ENCODE results near the gene PDXK.
A peak's percentile ranks its signal among the peaks of the same experiment; 100 is the strongest.

PDXK gene

DNA sequence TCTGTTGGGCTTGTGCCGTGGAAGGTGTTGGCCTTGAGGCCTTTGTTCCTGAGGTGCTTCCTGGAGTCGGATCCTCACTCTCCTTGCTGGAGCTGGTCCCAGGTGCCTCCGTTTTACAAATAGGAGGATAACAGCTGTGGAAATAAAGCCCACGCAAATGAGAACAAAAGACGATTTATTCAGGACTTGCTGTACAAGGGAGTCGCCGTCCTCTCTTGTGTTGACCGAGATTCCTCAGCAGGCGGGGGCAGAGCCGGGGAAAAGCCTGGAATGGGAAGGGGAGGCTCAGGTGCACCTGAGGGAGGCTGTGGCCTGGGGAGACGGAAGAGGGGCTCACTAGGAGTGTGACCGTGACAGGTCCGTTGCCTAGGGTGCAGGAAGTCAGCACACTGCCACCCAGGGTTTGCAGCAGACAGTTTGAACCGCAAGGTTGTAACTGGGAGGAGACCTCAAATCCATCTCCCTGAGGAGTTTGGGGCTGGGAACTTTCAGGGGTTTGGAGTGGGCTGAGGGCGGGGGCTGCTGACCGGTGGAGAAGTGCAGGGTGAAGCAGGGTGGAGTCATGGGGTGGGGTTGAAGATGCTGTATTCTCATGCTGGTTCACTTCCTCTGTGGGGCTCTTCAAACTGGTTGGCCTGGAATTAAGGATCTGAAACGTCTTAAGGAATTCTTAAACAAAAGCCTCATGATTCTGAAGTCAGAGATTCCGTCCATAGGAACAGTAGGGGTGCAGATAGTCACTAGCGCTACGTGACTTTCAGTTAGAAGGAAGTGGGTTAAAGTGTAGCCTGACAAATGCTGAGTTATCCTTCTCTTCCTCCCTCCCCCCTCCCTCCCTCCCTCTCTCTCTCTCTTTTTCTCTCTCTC lies 59.8 kb downstream of the PDXK start:
- 76% methylated on average over 15 of the region's 20 CpGs for WGBS (ENCODE audit: insufficient coverage)
- CTCF ChIA-PET: interaction anchor here (1.1 to 2.9 kb wide), 2 partner anchors 9 to 10 kb away, joined by 3 to 11 read pairs; no protein-coding TSS in a partner anchor
- Histone ChIP-seq H3K9me3 (ENCODE audit: control extremely low read depth in 1 of 5, control insufficient read depth in 4 of 5, insufficient read depth in 2 of 5, low read depth in 1 of 5, low read length in 4 of 5) (no peaks in the 10 kb centered on the region), H3K27me3 (replicated peaks in 2 of 5; ENCODE audit: control insufficient read depth in 4 of 5, insufficient read depth in 5 of 5, low read length in 4 of 5) (no peaks in the 10 kb centered on the region), H3K4me1 (ENCODE audit: control extremely low read depth in 1 of 4, control insufficient read depth in 4 of 4, insufficient read depth in 4 of 4, low read length in 3 of 4) (peaks cover 0 to 34% (median 21%) of the 10 kb centered on the region in 4 experiments), H3K27ac (ENCODE audit: insufficient read depth in 1 of 2, low read depth in 1 of 2, low read length in 2 of 2, poor library complexity in 1 of 2, severe bottlenecking in 2 of 2) (no peak overlapping the region), H3K36me3 (ENCODE audit: control insufficient read depth in 4 of 4, insufficient read depth in 4 of 4, low read length in 3 of 4) (peaks cover 0 to 10% (median 4%) of the 10 kb centered on the region in 4 experiments), H3K4me3 (ENCODE audit: control insufficient read depth in 1 of 7, extremely low read depth in 1 of 7, insufficient read depth in 4 of 7, low read depth in 2 of 7, low read length in 6 of 7) (no peak overlapping the region)
- POLR2A ChIA-PET: no interaction called here
- DNase-seq: peak in 2 of 3 donors; percentile 25 to 46

GRCh38 chr21:43779660-43780059 lies 60.7 kb downstream of the PDXK start:
- Histone ChIP-seq H3K9me3 (ENCODE audit: control extremely low read depth in 1 of 5, control insufficient read depth in 4 of 5, insufficient read depth in 2 of 5, low read depth in 1 of 5, low read length in 4 of 5) (no peaks in the 10 kb centered on the region), H3K4me3 (ENCODE audit: control insufficient read depth in 1 of 7, extremely low read depth in 1 of 7, insufficient read depth in 4 of 7, low read depth in 2 of 7, low read length in 6 of 7) (no peak overlapping the region), H3K4me1 (ENCODE audit: control extremely low read depth in 1 of 4, control insufficient read depth in 4 of 4, insufficient read depth in 4 of 4, low read length in 3 of 4) (peaks cover 0 to 33% (median 21%) of the 10 kb centered on the region in 4 experiments), H3K27me3 (replicated peaks in 2 of 5; ENCODE audit: control insufficient read depth in 4 of 5, insufficient read depth in 5 of 5, low read length in 4 of 5) (no peaks in the 10 kb centered on the region), H3K36me3 (ENCODE audit: control insufficient read depth in 4 of 4, insufficient read depth in 4 of 4, low read length in 3 of 4) (no peaks in the 10 kb centered on the region), H3K27ac (ENCODE audit: insufficient read depth in 1 of 2, low read depth in 1 of 2, low read length in 2 of 2, poor library complexity in 1 of 2, severe bottlenecking in 2 of 2) (no peak overlapping the region)
- WGBS (ENCODE audit: insufficient coverage): 100% methylated on average over 2 of the region's 5 CpGs
- CTCF ChIA-PET: interaction anchor here (2.9 kb wide), 1 partner anchor 10 kb away, joined by 11 read pairs; no protein-coding TSS in a partner anchor
- POLR2A ChIA-PET: interaction anchor here (0.5 kb wide), 1 partner anchor 261 kb away, joined by 6 read pairs; no protein-coding TSS in a partner anchor
- DNase-seq: no peak

- CTCF ChIA-PET: no interaction called here
- H3K27me3 ChIP-seq (replicated peaks in 2 of 5; ENCODE audit: control insufficient read depth in 4 of 5, insufficient read depth in 5 of 5, low read length in 4 of 5): no peaks in the 10 kb centered on the region
- H3K9me3 ChIP-seq (ENCODE audit: control extremely low read depth in 1 of 5, control insufficient read depth in 4 of 5, insufficient read depth in 2 of 5, low read depth in 1 of 5, low read length in 4 of 5): no peaks in the 10 kb centered on the region
- WGBS (ENCODE audit: insufficient coverage): 84% methylated on average over 6 of the region's 6 CpGs
- DNase-seq: no peak
- peaks cover 0 to 23% (median 9%) of the 10 kb centered on the region in 4 experiments for H3K4me1 ChIP-seq (ENCODE audit: control extremely low read depth in 1 of 4, control insufficient read depth in 4 of 4, insufficient read depth in 4 of 4, low read length in 3 of 4)
- no peaks in the 10 kb centered on the region for H3K36me3 ChIP-seq (ENCODE audit: control insufficient read depth in 4 of 4, insufficient read depth in 4 of 4, low read length in 3 of 4)
- no peak overlapping the region for H3K27ac ChIP-seq (ENCODE audit: insufficient read depth in 1 of 2, low read depth in 1 of 2, low read length in 2 of 2, poor library complexity in 1 of 2, severe bottlenecking in 2 of 2)
- H3K4me3 ChIP-seq (ENCODE audit: control insufficient read depth in 1 of 7, extremely low read depth in 1 of 7, insufficient read depth in 4 of 7, low read depth in 2 of 7, low read length in 6 of 7): no peak overlapping the region
- POLR2A ChIA-PET: no interaction called here
Observed at GRCh38 chr21:43781846-43782245, 62.9 kb downstream of the PDXK start.

- CTCF ChIA-PET: no interaction called here
- H3K27me3 ChIP-seq (replicated peaks in 2 of 5; ENCODE audit: control insufficient read depth in 4 of 5, insufficient read depth in 5 of 5, low read length in 4 of 5): no peaks in the 10 kb centered on the region
- no peak overlapping the region for H3K4me3 ChIP-seq (ENCODE audit: control insufficient read depth in 1 of 7, extremely low read depth in 1 of 7, insufficient read depth in 4 of 7, low read depth in 2 of 7, low read length in 6 of 7)
- no peaks in the 10 kb centered on the region for H3K9me3 ChIP-seq (ENCODE audit: control extremely low read depth in 1 of 5, control insufficient read depth in 4 of 5, insufficient read depth in 2 of 5, low read depth in 1 of 5, low read length in 4 of 5)
- POLR2A ChIA-PET: no interaction called here
- H3K4me1 ChIP-seq (ENCODE audit: control extremely low read depth in 1 of 4, control insufficient read depth in 4 of 4, insufficient read depth in 4 of 4, low read length in 3 of 4): peaks cover 0 to 23% (median 9%) of the 10 kb centered on the region in 4 experiments
- 100% methylated on average over 3 of the region's 5 CpGs for WGBS (ENCODE audit: insufficient coverage)
- no peaks in the 10 kb centered on the region for H3K36me3 ChIP-seq (ENCODE audit: control insufficient read depth in 4 of 4, insufficient read depth in 4 of 4, low read length in 3 of 4)
- no peak overlapping the region for H3K27ac ChIP-seq (ENCODE audit: insufficient read depth in 1 of 2, low read depth in 1 of 2, low read length in 2 of 2, poor library complexity in 1 of 2, severe bottlenecking in 2 of 2)
- no peak for DNase-seq
Observed at GRCh38 chr21:43782431-43783097, 63.6 kb downstream of the PDXK start.

DNA sequence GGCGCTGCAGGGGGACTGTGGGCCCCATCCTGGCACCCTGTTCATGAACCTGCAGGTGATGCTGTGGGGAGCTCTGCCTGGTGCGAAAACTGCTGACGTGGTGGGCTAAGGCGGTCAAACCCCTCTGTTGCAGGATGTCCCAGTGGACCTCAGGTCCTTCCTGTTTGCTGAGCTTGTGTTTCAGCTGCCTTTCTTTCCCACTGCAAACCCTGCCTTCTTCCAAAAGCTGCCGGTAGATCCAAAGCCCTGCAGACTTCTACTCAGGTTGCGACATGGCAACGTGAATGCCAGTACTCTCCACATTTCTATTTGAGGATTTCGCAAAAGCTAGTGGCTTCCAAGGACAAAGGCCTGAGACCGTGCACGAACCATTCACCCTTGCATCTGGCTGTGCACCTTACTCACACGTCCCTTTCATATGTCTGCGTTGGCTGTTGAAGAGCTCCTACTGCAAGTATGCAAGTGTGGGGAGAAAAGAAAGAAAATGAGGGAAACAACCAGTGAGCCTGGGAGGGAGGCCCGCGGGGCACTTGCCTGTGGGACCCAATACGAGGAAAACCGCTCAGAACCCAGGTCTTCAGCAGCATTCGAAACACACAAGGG lies 64.3 kb downstream of the PDXK start:
- Histone ChIP-seq H3K27me3 (replicated peaks in 2 of 5; ENCODE audit: control insufficient read depth in 4 of 5, insufficient read depth in 5 of 5, low read length in 4 of 5) (no peaks in the 10 kb centered on the region), H3K4me1 (ENCODE audit: control extremely low read depth in 1 of 4, control insufficient read depth in 4 of 4, insufficient read depth in 4 of 4, low read length in 3 of 4) (peaks cover 0 to 23% (median 9%) of the 10 kb centered on the region in 4 experiments), H3K9me3 (ENCODE audit: control extremely low read depth in 1 of 5, control insufficient read depth in 4 of 5, insufficient read depth in 2 of 5, low read depth in 1 of 5, low read length in 4 of 5) (no peaks in the 10 kb centered on the region), H3K27ac (ENCODE audit: insufficient read depth in 1 of 2, low read depth in 1 of 2, low read length in 2 of 2, poor library complexity in 1 of 2, severe bottlenecking in 2 of 2) (no peak overlapping the region), H3K4me3 (ENCODE audit: control insufficient read depth in 1 of 7, extremely low read depth in 1 of 7, insufficient read depth in 4 of 7, low read depth in 2 of 7, low read length in 6 of 7) (no peak overlapping the region), H3K36me3 (ENCODE audit: control insufficient read depth in 4 of 4, insufficient read depth in 4 of 4, low read length in 3 of 4) (no peaks in the 10 kb centered on the region)
- ChIA-PET POLR2A (no interaction called here), CTCF (interaction anchor here (1.0 to 1.1 kb wide), 2 partner anchors 55 to 231 kb away, joined by 3 read pairs; no protein-coding TSS in a partner anchor)
- no peak for DNase-seq
- WGBS (ENCODE audit: insufficient coverage): 84% methylated on average over 14 of the region's 17 CpGs

GRCh38 chr21:43785134-43785533 lies 66.2 kb downstream of the PDXK start:
- Histone ChIP-seq H3K4me3 (ENCODE audit: control insufficient read depth in 1 of 7, extremely low read depth in 1 of 7, insufficient read depth in 4 of 7, low read depth in 2 of 7, low read length in 6 of 7) (no peak overlapping the region), H3K4me1 (ENCODE audit: control extremely low read depth in 1 of 4, control insufficient read depth in 4 of 4, insufficient read depth in 4 of 4, low read length in 3 of 4) (peaks cover 4 to 19% (median 10%) of the 10 kb centered on the region in 4 experiments), H3K36me3 (ENCODE audit: control insufficient read depth in 4 of 4, insufficient read depth in 4 of 4, low read length in 3 of 4) (no peaks in the 10 kb centered on the region), H3K9me3 (ENCODE audit: control extremely low read depth in 1 of 5, control insufficient read depth in 4 of 5, insufficient read depth in 2 of 5, low read depth in 1 of 5, low read length in 4 of 5) (no peaks in the 10 kb centered on the region), H3K27ac (ENCODE audit: insufficient read depth in 1 of 2, low read depth in 1 of 2, low read length in 2 of 2, poor library complexity in 1 of 2, severe bottlenecking in 2 of 2) (no peak overlapping the region), H3K27me3 (replicated peaks in 2 of 5; ENCODE audit: control insufficient read depth in 4 of 5, insufficient read depth in 5 of 5, low read length in 4 of 5) (no peaks in the 10 kb centered on the region)
- ChIA-PET POLR2A (no interaction called here), CTCF (no interaction called here)
- DNase-seq: no peak
- WGBS (ENCODE audit: insufficient coverage): no CpG with 5 or more reads among the region's 3 CpGs

Data from common myeloid progenitor, CD34-positive (primary cell).